Activated T-helper 17 cell treated with anti-CD3 and anti-CD28 coated beads, Interleukin-2, amount 50 U/mL, for 72 hours (primary cell): ENCODE results near the gene SMARCC2. TPM values are rescaled to one million over a fixed set of nuclear protein-coding genes. Genes with fewer than 3 reads are reported as not detected.
A peak's percentile ranks its signal among the peaks of the same experiment; 100 is the strongest.

Source experiments
- ATAC-seq: fragments of 150-1000 bp; cut with Tn5 transposase; replicated peaks from 2 replicates; pipeline ENCODE4 v1.10.0; 2021; ENCODE audit warnings: mild to moderate bottlenecking, moderate library complexity
- H3K27ac Mint-ChIP-seq: one replicate; pipeline ENCODE4 v1.8.0; 2022; ENCODE audit warnings: mixed read lengths
- H3K27me3 Mint-ChIP-seq: one replicate; pipeline ENCODE4 v1.8.0; 2022; ENCODE audit warnings: mixed read lengths
- H3K36me3 Mint-ChIP-seq: one replicate; pipeline ENCODE4 v1.8.0; 2022; ENCODE audit warnings: low read depth, mild to moderate bottlenecking, mixed read lengths
- H3K4me1 Mint-ChIP-seq: one replicate; pipeline ENCODE4 v1.8.0; 2022; ENCODE audit warnings: mixed read lengths
- H3K4me3 Mint-ChIP-seq: one replicate; pipeline ENCODE4 v1.8.0; 2022; ENCODE audit warnings: mild to moderate bottlenecking, mixed read lengths
- H3K9me3 Mint-ChIP-seq: one replicate; pipeline ENCODE4 v1.8.0; 2022; ENCODE audit warnings: mixed read lengths
- total RNA-seq, 2 donors: library from RNA; stranded (reverse); gene quantifications; one replicate each; pipeline ENCODE4 v1.2.3, GENCODE V29; 2022

The SMARCC2 gene
- total RNA-seq, 2 donors from 2014 or later, result 104 to 114 TPM

GRCh38 chr12:56137853-56138571, 51.3 kb downstream of the SMARCC2 start:
- Mint-ChIP-seq H3K36me3 (peaks cover 99% of the 10 kb centered on the region), H3K4me1 (peaks cover 18% of the 10 kb centered on the region), H3K4me3 (peak overlapping the region; percentile 17), H3K9me3 (no peaks in the 10 kb centered on the region), H3K27ac (peak overlapping the region; percentile 73), H3K27me3 (no peaks in the 10 kb centered on the region)
- no peak for ATAC-seq

- Mint-ChIP-seq H3K9me3 (no peaks in the 10 kb centered on the region), H3K36me3 (peaks cover 99% of the 10 kb centered on the region), H3K27me3 (no peaks in the 10 kb centered on the region), H3K27ac (no peak overlapping the region), H3K4me3 (peak overlapping the region; percentile 33), H3K4me1 (peaks cover 39% of the 10 kb centered on the region)
- peak; percentile 44 for ATAC-seq
Observed at GRCh38 chr12:56134897-56135296, 54.4 kb downstream of the SMARCC2 start.

GRCh38 chr12:56130876-56131275, 58.4 kb downstream of the SMARCC2 start:
- no peak for ATAC-seq
- peak overlapping the region; percentile 98 for H3K4me3 Mint-ChIP-seq
- H3K27ac Mint-ChIP-seq, result peak overlapping the region; percentile 83
- H3K4me1 Mint-ChIP-seq, result peaks cover 47% of the 10 kb centered on the region
- H3K36me3 Mint-ChIP-seq, result peaks cover 87% of the 10 kb centered on the region
- H3K27me3 Mint-ChIP-seq, result no peaks in the 10 kb centered on the region
- no peaks in the 10 kb centered on the region for H3K9me3 Mint-ChIP-seq

- Mint-ChIP-seq H3K27me3 (no peaks in the 10 kb centered on the region), H3K4me3 (peak overlapping the region; percentile 98), H3K36me3 (peaks cover 79% of the 10 kb centered on the region), H3K4me1 (peaks cover 47% of the 10 kb centered on the region), H3K27ac (peak overlapping the region; percentile 83), H3K9me3 (no peaks in the 10 kb centered on the region)
- ATAC-seq, result no peak
Observed at GRCh38 chr12:56129942-56130495, 59.3 kb downstream of the SMARCC2 start.

- H3K4me3 Mint-ChIP-seq, result peak overlapping the region; percentile 98
- peak overlapping the region; percentile 83 for H3K27ac Mint-ChIP-seq
- H3K36me3 Mint-ChIP-seq, result peaks cover 75% of the 10 kb centered on the region
- H3K27me3 Mint-ChIP-seq, result no peaks in the 10 kb centered on the region
- H3K9me3 Mint-ChIP-seq, result no peaks in the 10 kb centered on the region
- ATAC-seq, result peak; percentile 27
- H3K4me1 Mint-ChIP-seq, result peaks cover 46% of the 10 kb centered on the region
Observed at GRCh38 chr12:56129206-56129941, 59.9 kb downstream of the SMARCC2 start.

GRCh38 chr12:56128670-56129205, 60.5 kb downstream of the SMARCC2 start:
- Mint-ChIP-seq H3K9me3 (no peaks in the 10 kb centered on the region), H3K27ac (peak overlapping the region; percentile 83), H3K4me3 (peak overlapping the region; percentile 98), H3K36me3 (peaks cover 75% of the 10 kb centered on the region), H3K4me1 (peaks cover 48% of the 10 kb centered on the region), H3K27me3 (no peaks in the 10 kb centered on the region)
- ATAC-seq, result no peak

- Mint-ChIP-seq H3K36me3 (peaks cover 71% of the 10 kb centered on the region), H3K27ac (peak within 1 kb of the TSS; percentile 83), H3K9me3 (no peaks in the 10 kb centered on the region), H3K4me1 (peaks cover 50% of the 10 kb centered on the region), H3K27me3 (no peaks in the 10 kb centered on the region), H3K4me3 (peak within 1 kb of the TSS; percentile 98)
- ATAC-seq, result peak; percentile 95
Observed at GRCh38 chr12:56127888-56128669, 61.2 kb downstream of the SMARCC2 start, which contains the start of gene ESYT1. TSS of gene ESYT1 (plus strand) at chr12:56128267. CDS start at chr12:56128320, 53 bp downstream.

- ATAC-seq, result no peak
- Mint-ChIP-seq H3K36me3 (peaks cover 65% of the 10 kb centered on the region), H3K4me1 (peaks cover 49% of the 10 kb centered on the region), H3K4me3 (peak overlapping the region; percentile 98), H3K27ac (peak overlapping the region; percentile 83), H3K27me3 (no peaks in the 10 kb centered on the region), H3K9me3 (no peaks in the 10 kb centered on the region)
Observed at GRCh38 chr12:56127485-56127887, 61.8 kb downstream of the SMARCC2 start.

GRCh38 chr12:56126732-56127239, 62.5 kb downstream of the SMARCC2 start:
- H3K4me3 Mint-ChIP-seq, result peak overlapping the region; percentile 98
- no peaks in the 10 kb centered on the region for H3K27me3 Mint-ChIP-seq
- no peaks in the 10 kb centered on the region for H3K9me3 Mint-ChIP-seq
- H3K27ac Mint-ChIP-seq, result peak overlapping the region; percentile 83
- no peak for ATAC-seq
- H3K36me3 Mint-ChIP-seq, result peaks cover 62% of the 10 kb centered on the region
- H3K4me1 Mint-ChIP-seq, result peaks cover 42% of the 10 kb centered on the region

GRCh38 chr12:56124133-56124532, 65.2 kb downstream of the SMARCC2 start:
- Mint-ChIP-seq H3K27me3 (no peaks in the 10 kb centered on the region), H3K4me1 (peaks cover 34% of the 10 kb centered on the region), H3K9me3 (no peaks in the 10 kb centered on the region), H3K27ac (peak overlapping the region; percentile 71), H3K4me3 (peak overlapping the region; percentile 28), H3K36me3 (peaks cover 60% of the 10 kb centered on the region)
- no peak for ATAC-seq

GRCh38 chr12:56122637-56123036, 66.6 kb downstream of the SMARCC2 start:
- H3K4me3 Mint-ChIP-seq, result no peak overlapping the region
- no peak for ATAC-seq
- no peaks in the 10 kb centered on the region for H3K9me3 Mint-ChIP-seq
- H3K27ac Mint-ChIP-seq, result peak overlapping the region; percentile 50
- peaks cover 38% of the 10 kb centered on the region for H3K4me1 Mint-ChIP-seq
- H3K27me3 Mint-ChIP-seq, result no peaks in the 10 kb centered on the region
- peaks cover 58% of the 10 kb centered on the region for H3K36me3 Mint-ChIP-seq

GRCh38 chr12:56121204-56121870, 67.9 kb downstream of the SMARCC2 start:
- H3K4me3 Mint-ChIP-seq, result no peak overlapping the region
- no peaks in the 10 kb centered on the region for H3K9me3 Mint-ChIP-seq
- peaks cover 70% of the 10 kb centered on the region for H3K36me3 Mint-ChIP-seq
- H3K4me1 Mint-ChIP-seq, result peaks cover 29% of the 10 kb centered on the region
- ATAC-seq, result no peak
- H3K27me3 Mint-ChIP-seq, result no peaks in the 10 kb centered on the region
- H3K27ac Mint-ChIP-seq, result peak overlapping the region; percentile 50

GRCh38 chr12:56120158-56120846, 69.0 kb downstream of the SMARCC2 start:
- Mint-ChIP-seq H3K9me3 (no peaks in the 10 kb centered on the region), H3K4me3 (peak overlapping the region; percentile 97), H3K4me1 (peaks cover 24% of the 10 kb centered on the region), H3K27ac (peak overlapping the region; percentile 100), H3K36me3 (peaks cover 73% of the 10 kb centered on the region), H3K27me3 (no peaks in the 10 kb centered on the region)
- ATAC-seq, result no peak
